GM10266 (cell line): Measurements from ENCODE around the gene BPI.

Experiments used
- DNase-seq: peaks from one replicate; pipeline ENCODE4 v3.0.0; 2012; ENCODE audit errors: extremely low spot score
- CTCF ChIP-seq: IDR thresholded peaks from 2 replicates; pipeline ENCODE4 v1.5.1; 2012; ENCODE audit warnings: mild to moderate bottlenecking, low read depth; ENCODE audit not compliant: control insufficient read depth, insufficient read depth; ENCODE audit errors: missing control alignments

BPI gene

GRCh38 chr20:38297916-38298674, 5.9 kb upstream of the BPI start:
- DNase-seq = no peak
- TF ChIP-seq CTCF = no peak

GRCh38 chr20:38298768-38299288, 5.1 kb upstream of the BPI start:
- no peak for TF ChIP-seq CTCF
- DNase-seq = no peak

- TF ChIP-seq CTCF = no peak
- no peak for DNase-seq
These were observed 4.0 kb upstream of the BPI start for GRCh38 chr20:38299963-38300362.

GRCh38 chr20:38300438-38300837, 3.5 kb upstream of the BPI start:
- TF ChIP-seq CTCF = no peak

GRCh38 chr20:38301309-38301708, 2.6 kb upstream of the BPI start:
- DNase-seq = no peak
- no peak for TF ChIP-seq CTCF

More at GRCh38 chr20:38300438-38300837, 3.5 kb upstream of the BPI start:
- DNase-seq = no peak

GRCh38 chr20:38302786-38303185, 1.2 kb upstream of the BPI start:
- no peak for DNase-seq
- no peak for TF ChIP-seq CTCF

- peak; percentile 41 for DNase-seq
- TF ChIP-seq CTCF = peak; percentile 50
These were observed 990 bp downstream of the BPI start for GRCh38 chr20:38304845-38305447.
